NOMO-1 treated with DMSO at 0.1 percent for 48 hours (cell line): Measurements from ENCODE around the gene VKORC1L1.
"Not testable (repeated sequence)": the region's sequence is repeated elsewhere in the genome, so short reads cannot be mapped to it uniquely, and the experiment has no call there.

Experiments used
- DNase-seq: peaks from one replicate; lab custom pipeline; 2025; ENCODE audit not compliant: unreplicated experiment; lab: John Stamatoyannopoulos, UW

VKORC1L1 gene

DNA sequence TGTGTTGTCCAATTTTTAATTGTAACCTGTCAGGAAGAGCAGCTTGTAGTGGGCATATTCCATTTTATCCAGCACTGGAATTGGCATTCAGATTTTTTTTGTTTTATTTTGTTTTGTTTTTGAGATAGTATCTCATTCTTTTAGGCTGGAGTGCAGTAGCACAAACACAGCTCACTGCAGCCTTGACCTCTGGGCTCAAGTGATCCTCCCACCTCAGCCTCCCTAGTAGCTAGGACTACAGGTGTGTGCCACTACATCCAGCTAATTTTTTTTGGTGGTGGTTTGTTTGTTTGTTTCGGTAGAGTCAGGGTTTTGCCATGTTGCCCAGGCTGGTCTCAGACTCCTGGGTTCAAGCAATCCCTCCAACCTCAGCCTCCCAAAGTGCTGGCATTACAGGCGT, 64.4 kb downstream of the VKORC1L1 start:
- no peak for DNase-seq

DNA sequence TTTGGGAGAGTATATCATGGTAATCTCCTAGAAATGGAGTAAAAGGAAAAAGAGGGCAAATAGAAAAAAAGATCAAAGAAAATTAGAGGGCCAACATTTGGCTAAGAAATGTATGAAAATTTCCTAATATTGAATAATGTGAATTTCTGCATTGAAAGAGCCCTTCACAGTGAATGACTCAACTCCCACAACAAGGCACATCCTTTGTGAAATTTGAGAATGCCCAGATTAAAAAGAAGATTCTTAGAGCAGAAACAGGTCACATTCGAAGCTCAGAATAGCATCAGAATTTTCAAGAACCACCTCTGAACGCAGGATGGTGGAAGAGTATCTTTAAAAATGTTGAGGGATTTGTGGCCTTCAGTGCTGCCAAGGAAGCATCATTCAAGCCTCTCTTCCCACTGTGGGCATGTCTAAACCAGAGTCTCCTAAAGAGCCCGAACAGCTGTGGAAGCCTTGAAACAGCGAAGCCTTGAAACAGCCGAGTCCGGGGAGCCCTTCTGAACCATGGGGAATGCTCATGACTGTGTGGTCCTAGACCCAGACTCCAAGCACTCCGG, 65.5 kb downstream of the VKORC1L1 start:
- DNase-seq = no peak

DNA sequence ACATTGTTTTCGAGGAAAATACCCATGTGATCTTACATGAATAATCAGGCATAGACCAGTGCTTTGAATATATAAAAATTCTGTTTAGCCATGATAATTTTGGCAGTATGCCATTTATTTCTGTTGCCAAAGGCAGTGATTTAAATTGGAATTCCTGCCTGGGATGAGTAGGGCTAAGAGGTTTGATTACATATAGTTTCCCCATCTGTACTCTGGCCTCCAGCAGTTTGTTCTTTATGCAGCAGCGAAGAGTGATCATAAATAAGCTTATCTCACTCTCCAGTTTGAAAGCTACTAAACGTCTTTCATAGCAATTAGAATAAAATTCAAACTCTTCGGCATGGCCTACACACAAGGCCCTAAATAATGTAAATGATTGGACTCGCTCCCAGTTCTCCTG, 72.9 kb downstream of the VKORC1L1 start:
- DNase-seq = not testable (repeated sequence)

DNA sequence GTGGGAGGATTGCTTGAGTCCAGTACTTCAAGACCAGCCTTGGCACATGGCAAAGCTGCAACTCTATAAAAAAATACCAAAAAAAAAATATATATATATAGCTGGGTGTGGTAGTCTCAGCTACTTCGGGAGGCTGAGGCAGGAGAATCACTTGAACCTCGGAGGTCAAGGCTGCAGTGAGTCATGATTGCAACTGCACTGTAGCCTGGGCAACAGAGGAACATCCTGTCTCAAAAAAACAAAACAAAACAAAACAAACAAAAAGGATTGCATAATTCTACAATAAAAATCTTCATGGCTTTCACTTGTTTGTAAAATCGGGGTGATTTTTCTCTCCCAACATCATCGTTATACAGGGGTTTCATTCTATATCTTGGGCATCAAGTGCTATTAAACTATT, 74.0 kb downstream of the VKORC1L1 start:
- no peak for DNase-seq

DNA sequence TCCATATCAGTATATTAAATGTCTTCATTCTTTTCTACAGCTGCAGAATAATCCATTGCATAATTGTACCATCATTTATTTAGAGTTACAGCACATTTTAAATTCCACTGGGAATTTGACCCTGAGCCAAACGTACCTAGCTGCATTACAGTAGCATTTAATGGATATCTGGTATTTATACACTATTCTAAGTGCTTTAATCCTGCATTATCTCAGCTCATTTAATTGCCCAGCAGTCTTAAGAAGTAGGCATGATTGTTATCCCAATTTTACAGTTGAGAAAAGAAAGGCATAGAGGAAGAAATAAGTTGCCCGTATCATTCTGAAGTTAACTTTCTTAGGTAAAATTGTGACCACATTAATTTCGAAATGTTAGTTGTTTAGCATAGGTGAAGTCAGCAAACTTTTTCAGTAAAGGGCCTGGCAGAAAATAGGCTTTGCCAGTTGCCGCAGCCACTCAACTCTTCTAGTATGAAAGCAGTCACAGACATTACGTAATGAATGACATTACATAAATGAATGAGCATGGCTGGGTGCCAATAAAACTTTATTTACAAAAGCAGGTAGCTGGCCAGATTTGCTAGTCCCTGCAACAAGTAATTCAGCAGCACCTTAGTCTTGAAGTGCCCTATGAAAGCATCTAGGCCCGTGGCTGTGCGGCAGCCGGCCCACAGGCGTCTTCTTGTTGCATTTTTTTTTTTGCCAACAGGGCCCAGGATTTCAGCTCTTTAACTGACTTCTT, 79.1 kb downstream of the VKORC1L1 start:
- no peak for DNase-seq

DNA sequence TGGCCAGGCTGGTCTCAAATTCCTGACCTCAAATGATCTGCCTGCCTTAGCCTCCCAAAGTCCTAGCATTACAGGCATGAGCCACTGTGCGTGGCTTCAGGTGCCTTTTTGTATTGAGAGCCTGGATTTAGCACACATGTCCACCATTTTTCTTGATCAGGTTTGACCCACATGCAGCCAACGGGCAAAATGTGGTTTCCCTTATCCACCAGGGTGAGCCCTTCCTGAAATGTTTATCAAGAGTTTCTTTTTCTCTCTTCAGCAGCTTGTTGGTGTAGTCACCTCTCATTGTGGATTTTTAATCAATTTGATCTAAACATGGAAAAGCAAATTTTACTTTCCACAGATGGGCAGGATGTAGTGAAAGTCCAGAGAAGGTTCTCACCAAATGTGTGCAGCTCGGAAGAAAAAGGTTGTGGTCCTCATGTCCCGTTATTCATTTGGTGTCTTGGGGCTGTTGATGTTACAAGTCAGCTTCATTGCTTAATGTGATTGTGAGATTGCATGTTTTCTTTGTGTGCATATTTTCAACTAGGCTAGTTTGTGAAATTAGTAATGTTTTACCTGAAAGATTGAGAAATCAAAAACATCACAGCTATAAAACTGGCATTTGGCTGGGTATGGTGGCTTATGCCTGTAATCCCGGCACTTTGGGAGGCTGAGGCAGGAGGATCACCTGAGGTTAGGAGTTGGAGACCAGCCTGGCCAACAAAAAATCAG, 80.3 kb downstream of the VKORC1L1 start:
- DNase-seq = no peak

DNA sequence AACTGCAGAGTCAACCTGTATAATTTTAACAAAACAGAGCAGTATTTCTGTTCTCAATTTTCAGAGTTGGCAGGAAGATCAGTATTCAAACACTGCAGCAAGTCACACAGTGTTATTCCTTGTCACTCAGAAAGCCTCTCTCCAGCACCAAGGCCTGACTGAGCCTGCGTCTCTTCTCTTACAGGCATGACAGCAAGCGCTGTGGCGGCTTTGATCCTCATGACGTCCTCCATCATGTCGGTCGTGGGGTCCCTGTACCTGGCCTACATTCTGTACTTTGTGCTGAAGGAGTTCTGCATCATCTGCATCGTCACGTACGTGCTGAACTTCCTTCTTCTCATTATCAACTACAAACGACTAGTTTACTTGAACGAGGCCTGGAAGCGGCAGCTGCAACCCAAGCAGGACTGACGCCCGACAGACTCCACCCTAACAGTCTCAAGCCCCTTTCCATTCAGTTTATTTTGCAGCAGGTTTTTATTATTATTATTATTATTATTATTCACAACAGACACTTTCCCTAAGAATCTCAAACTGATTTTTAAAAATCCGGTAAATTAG, 81.1 kb downstream of the VKORC1L1 start:
- no peak for DNase-seq

DNA sequence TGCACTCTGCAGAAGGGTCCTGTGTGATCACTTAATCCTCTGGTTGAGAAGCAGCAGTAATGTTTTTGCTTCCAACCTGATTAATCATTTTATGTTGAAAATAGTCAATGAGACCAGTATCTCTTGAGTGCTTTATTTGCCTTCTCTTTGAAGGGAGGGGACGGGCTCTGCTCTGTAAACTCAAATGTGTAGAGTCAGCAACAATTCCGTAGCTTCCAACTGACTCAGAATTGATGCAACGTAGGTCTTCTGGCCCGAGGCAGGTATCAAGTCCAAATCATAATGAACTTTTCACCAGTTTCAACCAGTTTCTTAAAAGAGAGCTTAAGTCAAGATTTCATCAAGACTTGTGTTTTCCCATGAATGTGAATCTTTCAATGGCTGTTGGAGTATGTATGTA, 82.8 kb downstream of the VKORC1L1 start:
- no peak for DNase-seq

DNA sequence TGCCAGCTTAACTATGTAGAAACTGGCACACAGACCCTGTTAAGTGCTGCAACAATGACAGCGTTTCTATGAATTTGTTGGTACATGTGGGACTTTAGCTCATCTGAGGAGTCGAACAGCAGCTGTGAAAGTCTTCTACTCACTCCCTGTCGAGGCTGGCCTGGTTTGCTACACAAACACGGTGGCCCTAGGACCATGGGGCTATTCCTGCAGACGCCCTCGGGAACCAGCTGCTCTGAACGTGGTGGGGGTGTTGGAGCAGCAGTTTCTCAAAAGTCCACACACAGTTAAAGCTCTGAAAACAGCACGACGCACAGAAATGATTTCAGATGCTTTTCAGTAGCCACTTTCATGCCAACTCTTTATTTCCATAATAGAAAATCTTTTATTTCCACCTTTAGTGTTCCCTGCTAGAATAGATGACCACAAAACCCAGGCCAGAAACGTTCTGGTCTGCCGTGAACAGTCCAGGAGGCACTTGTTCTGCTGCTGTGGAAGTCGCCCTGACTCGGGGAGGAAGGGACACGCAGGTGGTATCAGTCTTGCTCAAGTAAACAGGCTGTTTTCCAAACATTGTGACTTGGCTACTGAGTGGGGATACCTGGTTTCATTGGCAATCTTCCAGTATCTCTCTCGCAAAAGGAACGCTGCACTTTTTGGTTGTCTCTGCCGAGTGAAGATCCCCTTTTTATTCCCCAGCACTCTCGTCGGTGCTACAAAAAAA, 87.6 kb downstream of the VKORC1L1 start:
- no peak for DNase-seq

DNA sequence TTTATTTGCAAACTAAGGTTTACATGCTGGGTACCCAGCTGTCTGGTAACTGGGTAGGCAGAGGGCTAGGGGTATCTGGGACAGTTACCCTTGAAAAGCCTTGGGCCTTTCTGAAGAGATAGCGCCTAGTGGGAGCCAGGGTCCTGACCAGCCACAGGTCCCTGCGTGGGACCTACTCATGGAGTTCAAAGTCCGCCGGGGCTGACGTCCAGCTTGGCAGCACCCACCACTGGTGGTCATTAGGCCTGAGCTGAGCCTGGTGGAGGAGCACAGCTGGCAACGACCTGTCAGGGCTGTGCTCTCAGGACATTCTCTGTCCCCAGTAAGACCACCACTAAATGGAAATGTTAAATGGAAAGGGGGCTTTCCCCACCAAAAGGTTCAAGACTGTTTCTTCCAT, 89.2 kb downstream of the VKORC1L1 start:
- no peak for DNase-seq

DNA sequence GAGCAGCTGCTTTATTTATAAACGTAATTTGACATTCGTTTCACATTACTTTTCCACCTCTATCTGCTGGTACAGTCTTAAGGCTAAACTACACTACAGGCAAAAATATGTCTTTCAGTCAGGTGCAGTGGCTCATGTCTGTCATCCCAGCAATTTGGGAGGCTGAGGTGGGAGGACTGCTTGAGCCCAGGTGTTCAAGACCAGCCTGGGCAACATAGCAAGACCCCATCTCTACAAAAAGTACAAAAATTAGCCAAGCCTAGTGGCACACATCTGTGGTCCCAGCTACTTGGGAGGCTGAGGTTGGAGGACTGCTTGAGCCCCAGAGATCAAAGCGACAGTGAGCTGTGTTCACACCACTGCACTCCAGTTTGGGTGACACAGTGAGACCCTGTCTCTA, 91.8 kb downstream of the VKORC1L1 start:
- not testable (repeated sequence) for DNase-seq

DNA sequence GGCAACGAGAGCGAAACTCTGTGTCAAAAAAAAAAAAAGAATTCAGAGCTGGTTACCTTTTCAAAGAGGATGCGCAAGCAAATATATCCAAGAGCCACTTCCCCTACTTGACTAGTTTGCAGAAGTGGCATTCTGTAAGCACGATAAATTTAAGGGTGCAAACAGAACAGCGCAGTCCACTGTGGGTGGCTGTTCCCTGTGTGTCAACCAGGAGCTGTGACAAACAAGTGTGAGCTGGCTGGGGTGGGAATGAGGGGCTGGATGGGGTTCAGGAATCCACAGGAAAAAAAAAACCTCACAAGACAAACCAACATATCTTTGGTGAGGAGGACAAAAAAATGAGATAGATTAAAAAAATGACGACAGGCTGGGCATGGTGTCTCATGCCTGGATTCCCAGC, 93.3 kb downstream of the VKORC1L1 start:
- DNase-seq = no peak

DNA sequence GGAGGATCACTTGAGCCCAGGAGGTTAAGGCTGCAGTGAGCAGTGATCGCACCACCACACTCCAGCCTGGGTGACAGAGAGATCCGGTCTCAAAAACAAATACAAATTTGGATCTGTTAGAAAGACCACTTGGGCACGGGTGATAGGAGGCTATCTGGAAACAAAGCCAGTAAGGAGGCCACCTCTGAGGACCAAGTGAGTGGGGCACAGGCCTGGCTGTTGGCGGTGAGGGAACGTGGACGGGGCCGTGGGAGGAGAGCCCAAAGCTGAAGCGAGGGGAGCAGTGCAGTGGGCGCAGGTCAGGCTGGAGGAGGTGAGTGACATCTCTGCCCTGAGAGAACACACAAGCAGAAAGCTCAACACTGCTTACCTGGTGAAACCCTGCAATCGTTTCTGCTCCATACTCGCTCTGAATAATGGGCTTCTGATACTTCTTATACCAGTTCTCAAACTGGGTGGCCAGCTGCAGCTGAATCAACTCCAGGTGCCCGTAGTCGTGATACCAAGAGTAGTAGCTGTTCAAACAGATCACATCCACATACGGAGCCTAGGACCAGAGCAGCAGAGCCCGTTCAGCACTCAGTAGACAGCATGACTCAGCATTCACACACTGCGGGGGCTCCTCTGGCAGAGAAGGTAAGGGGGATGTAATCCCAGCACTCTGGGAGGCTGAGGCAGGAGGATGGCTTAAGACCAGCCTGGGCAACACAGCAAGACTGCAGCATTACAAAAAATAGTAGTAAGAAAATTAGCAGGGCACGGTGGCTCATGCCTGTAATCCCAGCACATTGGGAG, 94.7 kb downstream of the VKORC1L1 start:
- DNase-seq = no peak

DNA sequence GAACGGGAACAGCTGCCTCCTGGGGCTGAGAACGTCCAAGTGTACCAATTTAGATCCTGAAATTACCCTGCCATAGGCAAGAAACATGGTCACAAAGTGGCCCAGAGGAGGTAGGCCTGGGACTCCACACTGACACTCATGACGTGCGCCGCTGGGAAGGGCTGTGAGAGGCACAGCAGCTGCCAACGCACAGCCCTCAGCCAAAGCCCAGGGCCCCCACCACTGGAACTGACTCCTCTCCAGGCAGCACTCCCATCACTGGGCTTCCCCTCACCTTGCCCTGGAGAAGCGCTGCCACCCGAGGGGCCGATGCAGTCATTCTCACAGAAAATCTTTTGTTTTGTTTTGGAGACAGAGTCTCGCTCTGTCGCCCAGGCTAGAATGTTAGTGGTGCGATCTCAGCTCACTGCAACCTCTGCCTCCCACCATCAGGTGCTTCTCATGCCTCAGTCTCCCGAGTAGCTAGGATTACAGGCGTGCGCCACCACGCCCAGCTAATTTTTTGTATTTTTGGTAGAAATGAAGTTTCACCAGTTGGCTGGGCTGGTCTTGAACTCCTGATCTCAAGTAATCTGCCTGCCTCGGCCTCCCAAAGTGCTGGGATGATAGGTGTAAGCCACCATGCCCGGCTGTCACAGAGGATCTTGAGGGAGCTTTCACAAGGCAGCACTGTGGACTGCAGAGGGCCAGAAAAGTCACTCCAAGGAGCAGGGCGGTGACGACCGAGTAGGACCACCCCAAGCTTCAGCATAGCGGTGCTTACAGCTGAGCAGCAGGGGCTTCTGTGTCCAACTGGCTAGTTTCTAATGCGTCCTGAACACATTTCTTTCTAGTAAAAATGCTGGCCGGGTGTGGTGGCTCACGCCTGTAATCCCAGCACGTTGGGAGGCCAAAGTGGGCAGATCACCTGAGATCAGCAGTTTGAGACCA, 95.6 kb downstream of the VKORC1L1 start:
- no peak for DNase-seq

DNA sequence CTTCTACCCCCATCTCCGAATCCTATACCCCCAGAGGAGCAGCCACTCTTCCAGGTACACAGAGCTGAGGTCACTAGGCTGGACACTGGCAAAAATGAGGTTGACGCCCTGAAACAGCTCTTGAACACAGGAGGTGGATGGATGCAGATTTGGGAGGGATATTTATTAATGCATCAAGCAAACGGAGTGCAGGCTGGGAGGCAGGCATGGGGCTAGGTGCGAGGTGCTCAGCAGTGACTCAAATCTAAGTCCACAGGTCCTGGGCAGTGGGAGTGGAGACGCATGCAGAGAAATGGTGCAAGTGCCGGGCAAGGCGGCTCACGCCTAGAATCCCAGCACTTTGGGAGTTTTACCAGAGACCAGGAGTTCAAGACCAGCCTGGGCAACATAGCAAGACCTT, 98.1 kb downstream of the VKORC1L1 start:
- no peak for DNase-seq

DNA sequence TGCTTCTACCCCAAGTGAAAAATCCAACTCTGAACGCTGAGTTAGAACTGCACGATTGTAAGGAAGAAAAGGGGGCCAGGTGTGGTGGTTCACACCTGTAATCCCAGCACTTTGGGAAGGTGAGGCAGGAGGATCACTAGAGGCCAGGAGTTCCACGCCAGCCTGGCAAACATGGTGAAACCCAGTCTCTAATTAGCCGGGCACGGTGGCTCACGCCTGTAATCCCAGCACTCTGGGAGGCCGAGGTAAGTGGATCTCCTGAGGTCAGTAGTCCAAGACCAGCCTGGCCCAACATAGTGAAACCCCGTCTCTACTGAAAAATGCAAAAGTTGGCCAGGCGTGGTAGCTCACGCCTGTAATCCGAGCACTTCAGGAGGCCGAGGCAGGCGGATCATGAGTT, 100.1 kb downstream of the VKORC1L1 start:
- no peak for DNase-seq

DNA sequence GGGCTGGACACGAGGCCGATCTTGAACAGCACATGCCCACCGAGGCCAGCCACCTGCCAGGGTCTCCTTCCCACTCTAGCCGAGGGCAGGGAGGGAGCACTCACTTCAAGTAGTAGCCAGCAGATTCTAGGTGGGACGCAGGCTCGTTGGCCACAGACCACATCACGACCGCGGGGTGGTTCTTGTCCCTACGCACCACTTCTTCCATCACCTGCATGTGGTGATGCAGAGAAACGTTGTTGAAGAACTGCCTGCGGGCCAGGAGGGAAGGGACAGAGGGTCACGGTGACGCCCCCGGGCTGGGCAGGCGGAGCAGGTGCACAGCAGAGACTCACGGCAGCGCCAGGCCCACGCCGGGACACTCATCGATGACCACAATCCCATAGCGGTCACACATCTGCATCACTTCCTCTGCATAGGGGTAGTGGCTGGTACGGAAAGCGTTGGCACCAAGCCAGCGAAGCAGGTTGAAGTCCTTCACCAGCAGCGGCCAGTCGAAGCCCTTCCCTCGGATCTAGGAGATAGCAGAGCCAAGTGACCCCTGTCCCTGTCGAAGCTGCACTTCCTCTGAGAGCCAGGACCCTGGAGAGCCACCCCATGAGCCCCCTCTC, 101.4 kb downstream of the VKORC1L1 start:
- no peak for DNase-seq

DNA sequence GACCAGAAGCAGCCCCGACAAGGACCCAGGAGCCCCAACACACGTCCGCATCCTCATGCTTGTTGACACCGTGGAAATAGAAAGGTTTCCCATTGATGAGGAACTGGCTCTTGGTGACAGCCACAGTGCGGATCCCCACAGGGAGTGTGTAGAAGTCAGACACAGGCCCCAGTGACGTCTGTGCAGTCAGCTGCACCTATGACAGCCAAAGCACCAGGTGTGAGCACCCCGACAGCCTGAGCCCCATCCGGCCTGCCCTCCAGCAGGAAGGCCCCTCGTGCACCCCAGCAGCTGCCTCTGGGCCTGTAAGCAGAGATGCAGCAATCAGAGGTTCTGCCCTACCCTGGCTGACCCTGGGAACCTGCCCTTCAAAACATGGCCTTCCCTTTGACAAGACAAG, 102.0 kb downstream of the VKORC1L1 start:
- DNase-seq = no peak

DNA sequence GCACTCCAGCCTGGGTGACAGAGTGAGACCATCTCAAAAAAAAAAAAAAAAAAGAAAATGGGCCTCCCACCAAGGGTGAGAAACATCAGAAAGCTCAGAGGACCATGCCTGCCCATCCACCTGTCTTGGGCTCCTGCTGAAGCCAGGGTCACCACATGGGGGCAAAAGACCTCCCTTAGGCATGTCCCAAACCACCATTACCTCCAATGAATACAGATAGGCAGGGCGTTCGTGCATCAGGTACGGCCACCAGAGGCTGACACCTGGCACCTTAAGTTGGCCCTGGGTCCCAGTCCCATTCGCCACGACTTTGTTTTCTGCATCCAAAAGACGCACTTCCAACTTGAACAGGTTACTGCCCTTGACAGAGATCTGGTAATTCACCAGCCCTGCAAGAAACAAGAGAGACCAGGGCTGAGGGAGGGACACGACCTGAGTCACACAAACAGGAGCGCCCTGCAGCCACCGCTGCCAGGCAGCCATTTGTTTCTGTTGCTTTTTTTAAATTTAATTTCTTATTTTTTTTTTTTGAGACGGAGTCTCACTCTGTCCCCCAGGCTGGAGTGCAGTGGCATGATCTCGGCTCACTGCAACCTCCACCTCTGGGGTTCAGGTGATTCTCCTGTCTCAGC, 103.1 kb downstream of the VKORC1L1 start:
- no peak for DNase-seq
